GDM1 (cell line): Measurements from ENCODE around the gene FAAP100.
"Not testable (repeated sequence)": the region's sequence is repeated elsewhere in the genome, so short reads cannot be mapped to it uniquely, and the experiment has no call there.

Experiments
- DNase-seq: peaks from one replicate; lab custom pipeline; 2025; lab: John Stamatoyannopoulos, UW

FAAP100 gene, protein sequence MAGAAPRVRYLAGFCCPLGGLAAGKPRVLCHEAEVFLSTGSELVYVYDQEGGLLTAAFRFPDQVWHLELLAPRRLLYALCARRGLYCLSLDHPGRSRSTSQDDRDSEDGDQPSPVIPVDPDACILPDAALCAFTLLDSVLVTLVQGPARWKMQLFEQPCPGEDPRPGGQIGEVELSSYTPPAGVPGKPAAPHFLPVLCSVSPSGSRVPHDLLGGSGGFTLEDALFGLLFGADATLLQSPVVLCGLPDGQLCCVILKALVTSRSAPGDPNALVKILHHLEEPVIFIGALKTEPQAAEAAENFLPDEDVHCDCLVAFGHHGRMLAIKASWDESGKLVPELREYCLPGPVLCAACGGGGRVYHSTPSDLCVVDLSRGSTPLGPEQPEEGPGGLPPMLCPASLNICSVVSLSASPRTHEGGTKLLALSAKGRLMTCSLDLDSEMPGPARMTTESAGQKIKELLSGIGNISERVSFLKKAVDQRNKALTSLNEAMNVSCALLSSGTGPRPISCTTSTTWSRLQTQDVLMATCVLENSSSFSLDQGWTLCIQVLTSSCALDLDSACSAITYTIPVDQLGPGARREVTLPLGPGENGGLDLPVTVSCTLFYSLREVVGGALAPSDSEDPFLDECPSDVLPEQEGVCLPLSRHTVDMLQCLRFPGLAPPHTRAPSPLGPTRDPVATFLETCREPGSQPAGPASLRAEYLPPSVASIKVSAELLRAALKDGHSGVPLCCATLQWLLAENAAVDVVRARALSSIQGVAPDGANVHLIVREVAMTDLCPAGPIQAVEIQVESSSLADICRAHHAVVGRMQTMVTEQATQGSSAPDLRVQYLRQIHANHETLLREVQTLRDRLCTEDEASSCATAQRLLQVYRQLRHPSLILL

GRCh38 chr17:81552244-81553017 lies at the start of gene FAAP100:
FAAP100 (minus strand) TSS chr17:81552353; CDS start chr17:81552330, 23 bp downstream.
- peak; percentile 76 for DNase-seq

DNA sequence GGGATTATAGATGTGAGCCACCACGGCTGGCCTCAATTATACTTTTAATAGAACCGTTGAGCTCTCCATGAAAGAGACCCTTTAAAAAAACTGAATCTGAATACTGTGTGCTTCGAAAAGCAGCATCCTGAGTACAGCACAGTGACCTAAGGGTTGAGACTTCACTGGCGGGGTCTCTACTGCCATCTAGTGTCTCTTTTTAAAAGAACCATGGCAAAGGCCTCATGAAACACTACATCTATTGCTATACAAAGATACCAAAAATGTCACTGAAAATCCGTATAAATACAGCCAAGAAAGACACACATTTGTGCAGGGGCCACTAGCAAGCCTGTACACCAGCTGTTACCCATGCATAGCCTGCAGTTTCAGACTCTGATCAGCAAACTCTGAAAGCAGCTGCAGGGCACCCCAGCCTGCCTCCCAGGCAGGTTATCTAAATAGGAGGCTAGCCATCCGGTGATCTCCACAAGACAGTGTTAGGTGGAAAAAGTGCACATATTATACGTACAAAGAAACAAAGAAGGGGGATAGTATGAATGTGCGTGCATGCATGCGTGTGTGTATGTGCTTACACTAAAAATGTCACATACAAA lies 49.5 kb upstream of the FAAP100 start:
- peak; percentile 20 for DNase-seq

DNA sequence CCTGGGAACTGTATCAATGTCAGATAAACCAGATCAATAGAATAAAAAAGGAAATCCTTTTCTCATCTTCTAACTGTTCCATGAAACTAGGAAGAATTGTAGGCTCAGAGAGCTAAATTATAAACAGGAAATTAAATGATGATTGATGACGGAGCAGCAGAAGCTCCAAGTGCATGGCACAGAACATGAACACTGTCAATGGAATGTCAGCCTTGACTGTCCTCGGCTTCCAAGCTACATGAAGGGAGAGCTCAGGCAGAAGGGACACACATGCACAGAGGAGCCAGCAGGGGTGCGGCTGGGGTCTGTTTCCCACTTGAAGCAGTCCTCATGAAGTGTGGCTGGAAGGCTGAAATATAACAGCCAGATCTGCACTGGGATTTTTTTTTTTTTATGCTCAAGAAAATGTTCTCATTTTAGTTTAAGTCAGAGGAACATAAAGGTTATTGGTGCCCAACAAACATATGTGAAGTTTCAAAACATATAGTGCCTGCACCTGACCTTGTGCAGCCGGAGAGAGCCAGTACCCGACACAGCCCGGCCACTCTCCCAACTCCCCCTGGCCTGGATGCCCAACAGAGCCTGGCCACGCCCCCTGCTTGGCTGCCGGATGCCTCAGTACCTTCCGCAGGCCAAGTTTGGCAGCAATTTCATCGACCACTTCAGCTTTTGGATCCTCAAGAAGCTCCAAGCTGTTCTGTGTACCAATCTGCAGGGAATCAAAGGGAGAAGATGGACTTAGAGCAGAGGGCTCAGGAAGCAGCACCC lies 47.8 kb upstream of the FAAP100 start:
- DNase-seq = no peak

DNA sequence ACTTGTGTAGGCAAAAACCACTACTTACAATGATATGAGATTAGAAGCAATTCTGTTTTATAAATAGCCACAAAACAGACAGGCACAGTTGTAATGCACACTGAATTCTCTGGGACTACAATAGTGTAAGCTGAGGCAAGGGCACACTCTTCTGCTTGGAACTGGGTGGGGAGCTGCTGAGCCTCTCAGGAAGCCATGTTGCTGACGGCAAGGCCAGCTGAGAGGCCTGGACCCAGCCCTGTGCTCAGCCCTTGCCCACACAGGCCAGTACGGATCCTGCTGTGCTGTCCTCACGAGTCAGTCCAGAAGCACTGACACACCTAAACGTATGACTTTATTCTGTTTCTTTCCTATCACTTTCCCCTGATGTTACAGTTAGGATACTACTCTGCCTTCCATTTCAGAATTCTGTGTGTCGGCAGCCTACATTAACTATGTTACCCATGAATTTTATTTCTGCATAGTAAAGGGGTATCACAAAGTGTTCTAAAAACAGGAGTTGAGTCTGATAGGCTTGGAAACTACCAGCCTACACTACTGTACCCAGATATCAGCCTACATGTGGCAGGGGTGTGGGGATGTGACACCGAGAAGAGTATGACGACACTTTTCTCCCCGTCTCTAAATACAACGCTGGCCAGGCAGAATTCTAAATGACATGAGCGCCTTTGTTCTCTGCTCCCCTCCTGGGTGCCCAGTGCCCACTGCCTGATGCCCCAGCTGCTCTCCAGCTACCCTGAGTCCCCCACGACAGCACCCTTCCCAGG lies 41.1 kb upstream of the FAAP100 start:
- DNase-seq = no peak

DNA sequence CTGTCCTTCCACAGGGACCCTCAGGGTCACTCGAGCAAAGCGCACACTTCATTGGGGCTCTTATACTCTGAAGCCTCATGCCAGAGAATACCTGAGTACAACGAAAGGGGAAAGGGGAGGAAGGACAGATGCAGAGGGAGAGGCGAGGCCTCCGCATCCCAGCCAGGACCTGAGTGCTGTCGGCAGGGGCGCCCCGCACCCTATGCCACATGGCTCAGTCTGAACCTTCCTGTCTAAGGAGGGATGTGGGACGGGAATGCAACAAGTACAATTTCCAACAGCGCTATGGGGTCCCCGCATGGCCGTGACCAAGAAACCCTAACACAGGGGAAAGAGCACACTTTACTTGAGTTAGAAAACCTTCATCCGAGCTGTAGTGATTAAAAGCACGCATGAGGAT lies 39.8 kb upstream of the FAAP100 start:
- no peak for DNase-seq

DNA sequence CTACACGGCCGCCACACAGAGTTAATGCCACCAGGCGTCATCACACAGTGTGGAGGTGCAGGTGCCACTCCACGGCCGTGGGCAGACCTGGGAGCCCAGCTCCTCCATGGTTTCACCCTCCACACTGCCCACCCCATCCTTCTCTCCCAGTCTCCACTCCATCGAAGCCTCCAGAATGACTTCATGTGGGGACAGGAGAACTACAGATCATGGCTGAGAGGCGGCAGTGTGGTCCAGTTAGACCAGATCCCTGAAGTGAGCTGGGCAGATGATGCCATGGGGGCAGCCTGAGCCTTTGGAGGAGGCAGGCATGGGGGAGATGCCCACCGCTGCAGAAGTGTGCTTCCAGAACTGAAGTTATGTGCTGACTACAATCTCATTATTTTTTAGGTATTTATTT lies 38.0 kb upstream of the FAAP100 start:
- no peak for DNase-seq

DNA sequence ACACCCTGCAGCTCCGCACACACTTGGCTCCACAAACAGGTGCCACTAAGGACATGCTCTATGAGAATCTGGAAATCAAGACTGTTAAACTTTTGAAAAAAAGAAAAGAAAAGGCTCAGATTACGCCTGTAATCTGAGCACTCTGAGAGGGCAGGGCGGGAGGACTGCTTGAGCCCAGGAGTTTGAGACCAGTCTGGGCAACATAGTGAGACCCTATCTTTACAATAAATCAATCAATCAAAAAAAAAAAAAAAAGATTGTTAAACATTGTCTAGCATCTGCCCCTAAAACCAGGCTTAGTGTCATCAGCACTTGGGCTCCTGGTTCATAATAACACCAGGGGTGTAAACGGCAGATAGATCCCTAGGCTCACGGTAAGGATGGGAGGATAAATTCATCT lies 37.5 kb upstream of the FAAP100 start:
- DNase-seq = no peak

GRCh38 chr17:81586096-81586495 lies 33.9 kb upstream of the FAAP100 start:
- DNase-seq = no peak

- not testable (repeated sequence) for DNase-seq
Observed at GRCh38 chr17:81584771-81585170, 32.6 kb upstream of the FAAP100 start.

DNA sequence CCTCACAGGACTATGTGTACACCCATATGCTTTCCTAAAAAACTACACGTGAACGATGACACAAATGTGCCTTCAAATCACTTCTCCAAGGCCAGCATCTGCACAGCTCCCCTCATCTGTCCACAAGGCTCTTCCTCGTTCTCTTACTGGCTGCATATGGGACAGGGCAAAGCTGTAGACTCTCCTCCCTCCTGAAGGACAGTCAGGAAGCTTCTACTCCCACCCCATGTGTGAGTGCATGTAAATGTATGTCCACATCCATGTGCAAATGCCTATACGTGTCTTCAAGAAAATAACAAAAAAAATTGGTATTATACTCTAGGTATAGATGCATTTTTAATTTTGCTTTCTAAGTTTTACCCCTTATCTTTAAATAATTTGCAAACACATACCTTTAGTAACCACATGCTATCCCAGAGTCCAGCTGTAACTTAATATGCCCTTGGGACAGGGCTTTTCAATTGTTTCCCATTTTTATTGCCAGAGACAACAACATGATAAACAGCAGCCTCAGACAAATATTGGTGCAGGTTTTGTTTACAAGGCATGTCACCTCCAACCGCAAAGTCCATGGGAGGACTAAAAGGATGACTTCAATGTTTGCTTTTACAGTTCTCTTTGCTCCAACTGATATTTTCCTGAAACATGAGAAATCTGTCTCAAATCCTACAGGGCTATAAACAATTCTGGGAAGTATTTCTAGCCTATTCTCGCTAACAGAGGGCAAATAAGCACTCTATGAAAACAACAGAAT lies 31.6 kb upstream of the FAAP100 start:
- no peak for DNase-seq

GRCh38 chr17:81582749-81583148 lies 30.6 kb upstream of the FAAP100 start:
- DNase-seq = no peak

DNA sequence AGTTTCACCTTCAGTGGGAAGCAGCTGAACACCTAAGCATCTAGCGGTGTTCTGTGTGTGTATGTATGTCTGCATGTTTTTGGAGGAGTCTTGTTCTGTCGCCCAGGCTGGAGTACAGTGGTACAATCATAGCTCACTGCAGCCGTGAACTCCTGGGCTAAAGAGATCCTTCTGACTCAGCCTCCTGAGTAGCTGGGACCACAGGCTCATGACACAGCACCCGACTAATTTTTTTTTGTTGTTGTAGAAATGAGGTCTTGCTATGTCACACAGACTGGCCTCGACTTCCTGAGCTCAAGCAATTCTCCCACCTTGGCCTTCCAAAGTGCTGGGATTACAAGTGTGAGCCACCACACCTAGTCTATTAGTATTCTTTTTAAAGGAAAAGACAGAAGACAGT lies 30.2 kb upstream of the FAAP100 start:
- no peak for DNase-seq

- no peak for DNase-seq
Observed at GRCh38 chr17:81581758-81582157, 29.6 kb upstream of the FAAP100 start.

DNA sequence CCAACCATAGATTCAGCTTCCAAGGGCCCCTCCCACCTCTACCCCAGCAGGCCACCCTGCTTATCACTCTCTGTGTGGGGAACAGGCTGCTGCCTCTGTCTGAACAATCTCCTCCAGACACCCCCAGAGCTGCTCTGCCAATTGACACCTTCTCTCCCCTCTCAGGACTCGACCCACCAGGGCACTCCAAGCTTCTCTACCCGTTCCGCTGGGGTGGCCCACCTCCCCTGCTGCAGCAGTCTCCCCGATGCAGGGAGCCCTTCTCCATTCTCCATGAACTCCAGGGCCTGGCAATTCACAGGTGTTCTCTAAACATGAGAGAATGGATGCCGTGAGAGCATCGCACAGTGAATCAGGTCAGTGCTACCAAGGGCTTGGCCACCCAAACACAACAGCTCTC lies 28.3 kb upstream of the FAAP100 start:
- no peak for DNase-seq

- DNase-seq = no peak
Observed at GRCh38 chr17:81579821-81580321, 27.7 kb upstream of the FAAP100 start.

DNA sequence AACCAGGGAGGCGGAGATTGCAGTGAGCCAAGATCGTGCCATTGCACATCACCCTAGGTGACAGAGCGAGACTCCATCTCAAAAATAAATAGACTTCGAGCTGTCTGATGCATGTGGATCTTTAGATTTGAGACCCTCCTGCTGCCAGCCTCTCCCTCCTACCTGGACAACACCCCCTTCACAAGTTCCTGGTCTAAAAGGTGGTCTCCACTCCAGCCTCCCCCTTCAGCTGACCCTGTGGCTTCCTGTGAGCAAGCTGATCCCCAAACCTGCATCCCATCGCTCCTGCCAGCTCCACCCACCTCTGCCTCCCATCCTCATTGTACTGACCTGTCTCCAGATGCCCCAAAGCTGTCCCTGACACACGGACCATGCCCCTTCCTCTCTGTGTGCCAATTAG lies 27.1 kb upstream of the FAAP100 start:
- DNase-seq = no peak

DNA sequence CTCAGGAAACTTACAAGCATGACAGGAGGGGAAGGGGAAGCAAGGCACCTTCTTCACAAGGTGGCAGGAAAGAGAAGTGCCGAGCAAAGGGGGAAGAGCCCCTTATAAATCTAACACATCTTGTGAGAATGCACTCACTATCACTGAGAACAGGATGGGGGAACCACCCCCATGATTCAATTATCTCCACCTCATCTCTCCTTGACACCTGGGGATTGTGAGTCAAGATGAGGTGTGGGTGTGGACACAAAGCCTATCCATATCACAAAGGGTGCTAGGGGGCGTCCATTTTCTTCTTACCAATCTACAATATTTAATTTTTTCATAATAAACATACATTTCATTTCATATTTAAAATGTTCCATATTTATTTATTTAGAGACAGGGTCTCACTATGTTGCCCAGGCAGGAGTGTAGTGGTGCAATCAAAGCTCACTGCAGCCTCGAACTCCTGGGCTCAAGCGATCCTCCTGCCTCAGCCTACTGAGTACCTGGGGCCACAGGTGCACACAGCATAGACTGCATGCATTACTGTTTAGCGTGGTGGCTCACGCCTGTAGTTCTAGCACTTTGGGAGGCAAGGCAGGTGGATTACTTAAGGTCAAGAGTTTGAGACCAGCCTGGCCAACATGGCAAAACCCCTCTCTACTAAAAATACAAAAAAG lies 26.5 kb upstream of the FAAP100 start:
- DNase-seq = no peak

- no peak for DNase-seq
Observed at GRCh38 chr17:81578038-81578441, 25.9 kb upstream of the FAAP100 start.
